Thoracic aorta (tissue), 2 donors: ENCODE results near the gene COMMD3. TPM values are rescaled to one million over a fixed set of nuclear protein-coding genes. Genes with fewer than 3 reads are reported as not detected.

ENCODE experiments used
- ATAC-seq: fragments of 150-250 bp; one replicate; pipeline ENCODE4 v1.8.0; 2017; ENCODE audit warnings: low read depth; ENCODE audit not compliant: insufficient number of reproducible peaks, low FRiP score
- DNase-seq: peaks from one replicate; pipeline ENCODE4 v3.0.0-alpha.2; 2020; ENCODE audit warnings: low spot score
- H3K27ac ChIP-seq, 2 donors: fragments of 200-600 bp; sonication (generic); 1 replicate in 1 of 2; 2 replicates in 1 of 2; pipeline ENCODE4 v1.5.1; 2016; ENCODE audit warnings: mild to moderate bottlenecking in 2 of 2, moderate library complexity in 2 of 2
- H3K27me3 ChIP-seq: fragments of 200-600 bp; sonication (generic); replicated peaks from 2 replicates; pipeline ENCODE4 v1.6.0; 2016; ENCODE audit warnings: mild to moderate bottlenecking; ENCODE audit not compliant: insufficient read depth
- H3K36me3 ChIP-seq: fragments of 200-600 bp; sonication (generic); one replicate; pipeline ENCODE4 v1.5.1; 2016
- H3K4me1 ChIP-seq, 2 donors: fragments of 200-600 bp; sonication (generic); 1 replicate in 1 of 2; 2 replicates in 1 of 2; pipeline versions ENCODE4 v1.5.1 to v1.6.0; 2016; ENCODE audit warnings: low read depth in 2 of 2, mild to moderate bottlenecking in 1 of 2; ENCODE audit not compliant: control insufficient read depth in 1 of 2
- H3K4me3 ChIP-seq: fragments of 200-600 bp; sonication (generic); 2 replicates; pipeline ENCODE4 v1.5.1; 2016; ENCODE audit warnings: mild to moderate bottlenecking
- H3K9me3 ChIP-seq: fragments of 200-600 bp; sonication (generic); 2 replicates; pipeline ENCODE4 v1.5.1; 2016
- CTCF ChIP-seq: fragments of 200-600 bp; sonication (generic); IDR thresholded peaks from one replicate; pipeline ENCODE4 v1.5.1; 2019; ENCODE audit warnings: antibody characterized with exemption
- total RNA-seq, 2 donors: library from RNA; depleted of rRNA; stranded (reverse); fragments of >200 nt; gene quantifications; one replicate each; pipeline versions ENCODE4 v1.1.0 to v1.2.3, GENCODE V29; 2016

COMMD3 gene
- total RNA-seq, 2 donors from 2014 or later = 12.6 to 90.4 TPM

GRCh38 chr10:22365644-22366434 lies 49.7 kb downstream of the COMMD3 start:
- no peak overlapping the region for H3K27ac ChIP-seq
- no peak for TF ChIP-seq CTCF
- H3K27me3 ChIP-seq = no peaks in the 10 kb centered on the region
- no peak overlapping the region for H3K4me3 ChIP-seq
- H3K4me1 ChIP-seq = no peaks in the 10 kb centered on the region
- no peak for DNase-seq
- no peak for ATAC-seq
- no peaks in the 10 kb centered on the region for H3K9me3 ChIP-seq
- H3K36me3 ChIP-seq = no peaks in the 10 kb centered on the region

GRCh38 chr10:22366435-22366703 lies 50.2 kb downstream of the COMMD3 start:
- no peak for DNase-seq
- Histone ChIP-seq H3K4me1 (no peaks in the 10 kb centered on the region), H3K36me3 (no peaks in the 10 kb centered on the region), H3K27ac (no peak overlapping the region), H3K4me3 (no peak overlapping the region), H3K9me3 (no peaks in the 10 kb centered on the region), H3K27me3 (no peaks in the 10 kb centered on the region)
- no peak for ATAC-seq
- no peak for TF ChIP-seq CTCF

- no peaks in the 10 kb centered on the region for H3K36me3 ChIP-seq
- no peak for TF ChIP-seq CTCF
- no peaks in the 10 kb centered on the region for H3K4me1 ChIP-seq
- ATAC-seq = no peak
- H3K4me3 ChIP-seq = no peak overlapping the region
- no peaks in the 10 kb centered on the region for H3K9me3 ChIP-seq
- no peaks in the 10 kb centered on the region for H3K27me3 ChIP-seq
- H3K27ac ChIP-seq = no peak overlapping the region
- no peak for DNase-seq
Observed at GRCh38 chr10:22366771-22367170, 50.6 kb downstream of the COMMD3 start.

- no peaks in the 10 kb centered on the region for H3K4me1 ChIP-seq
- no peak for TF ChIP-seq CTCF
- DNase-seq (no peak), ATAC-seq (no peak)
- H3K36me3 ChIP-seq = no peaks in the 10 kb centered on the region
- no peaks in the 10 kb centered on the region for H3K27me3 ChIP-seq
- no peak overlapping the region for H3K4me3 ChIP-seq
- no peaks in the 10 kb centered on the region for H3K9me3 ChIP-seq
- H3K27ac ChIP-seq = no peak overlapping the region
Observed at GRCh38 chr10:22367471-22367870, 51.3 kb downstream of the COMMD3 start.

GRCh38 chr10:22368402-22368801 lies 52.2 kb downstream of the COMMD3 start:
- H3K4me3 ChIP-seq = no peak overlapping the region
- no peak for TF ChIP-seq CTCF

More at GRCh38 chr10:22368402-22368801, 52.2 kb downstream of the COMMD3 start:
- DNase-seq (no peak), ATAC-seq (no peak)
- Histone ChIP-seq H3K27me3 (no peaks in the 10 kb centered on the region), H3K36me3 (no peaks in the 10 kb centered on the region), H3K9me3 (no peaks in the 10 kb centered on the region), H3K27ac (no peak overlapping the region), H3K4me1 (no peaks in the 10 kb centered on the region)
